HEK293T (cell line): Measurements from ENCODE around the gene MON2.

Source experiments
- BHLHE40 ChIP-seq: fragments of 450-650 bp; IDR thresholded peaks from 2 replicates; pipeline ENCODE4 v1.6.1; 2016; ENCODE audit warnings: mild to moderate bottlenecking, moderate library complexity, borderline replicate concordance
- ELF4 ChIP-seq: fragments of 450-650 bp; IDR thresholded peaks from 2 replicates; pipeline ENCODE4 v1.6.1; 2017; ENCODE audit warnings: antibody characterized with exemption
- FOXA1 ChIP-seq: fragments of 450-650 bp; IDR thresholded peaks from 2 replicates; pipeline ENCODE4 v1.6.1; 2016; ENCODE audit warnings: mild to moderate bottlenecking
- FOXM1 ChIP-seq: fragments of 450-650 bp; IDR thresholded peaks from 2 replicates; pipeline ENCODE4 v1.6.1; 2017; ENCODE audit warnings: mild to moderate bottlenecking, borderline replicate concordance
- HDGF ChIP-seq: fragments of 450-650 bp; IDR thresholded peaks from 2 replicates; pipeline ENCODE4 v1.6.1; 2017; ENCODE audit warnings: antibody characterized with exemption, borderline replicate concordance
- L3MBTL2 ChIP-seq: fragments of 450-650 bp; conservative IDR thresholded peaks from 2 replicates; pipeline ENCODE4 v1.6.1; 2016; ENCODE audit warnings: mild to moderate bottlenecking
- NFRKB ChIP-seq: fragments of 450-650 bp; IDR thresholded peaks from 2 replicates; pipeline ENCODE4 v1.6.1; 2016; ENCODE audit warnings: mild to moderate bottlenecking, moderate library complexity
- PKNOX1 ChIP-seq: fragments of 450-650 bp; IDR thresholded peaks from 2 replicates; pipeline ENCODE4 v1.6.1; 2016
- SP1 ChIP-seq: fragments of 450-650 bp; IDR thresholded peaks from 2 replicates; pipeline ENCODE4 v1.6.1; 2017
- SUZ12 ChIP-seq: fragments of 450-650 bp; IDR thresholded peaks from 2 replicates; pipeline ENCODE4 v1.6.1; 2016; ENCODE audit warnings: mild to moderate bottlenecking
- TARDBP ChIP-seq: fragments of 450-650 bp; IDR thresholded peaks from 2 replicates; pipeline ENCODE4 v1.6.1; 2016

GRCh38 chr12:62516927-62517326 lies 50.3 kb downstream of the MON2 start:
- TF ChIP-seq SP1 (no peak), FOXM1 (no peak), PKNOX1 (no peak), NFRKB (no peak), FOXA1 (no peak), ELF4 (no peak), BHLHE40 (no peak), SUZ12 (no peak), HDGF (no peak), TARDBP (no peak), L3MBTL2 (no peak)
